Activated CD8-positive, alpha-beta T cell treated with anti-CD3 and anti-CD28 coated beads, Interleukin-2, amount 10 ng/mL, durations not matched to agents 7 days and 5 days (primary cell): ENCODE data around the gene EPS15. TPM values are rescaled to one million over a fixed set of nuclear protein-coding genes. Genes with fewer than 3 reads are reported as not detected.
"Not testable (repeated sequence)": the region's sequence is repeated elsewhere in the genome, so short reads cannot be mapped to it uniquely, and the experiment has no call there.

Source experiments
- ATAC-seq: fragments of 150-1000 bp; cut with Tn5 transposase; one replicate; pipeline ENCODE4 v1.10.0; 2021; ENCODE audit warnings: moderate library complexity
- CTCF ChIA-PET: fragments of 350-600 bp; sonication (Branson Sonifier 250); formaldehyde crosslinking; loops from one replicate; lab custom pipeline; 2021; ENCODE audit warnings: antibody characterized with exemption; lab: Charles Lee
- POLR2A ChIA-PET: fragments of 350-600 bp; sonication (Branson Sonifier 250); formaldehyde crosslinking; loops from one replicate; lab custom pipeline; 2021; ENCODE audit warnings: antibody characterized with exemption; lab: Charles Lee
- DNase-seq: peaks from one replicate; pipeline ENCODE4 v3.0.0-alpha.2; 2020
- H3K27ac Mint-ChIP-seq: one replicate; pipeline ENCODE4 v1.8.0; 2021; ENCODE audit warnings: mild to moderate bottlenecking, mixed read lengths
- H3K27me3 Mint-ChIP-seq: one replicate; pipeline ENCODE4 v1.8.0; 2021; ENCODE audit warnings: low read depth, mixed read lengths
- H3K36me3 Mint-ChIP-seq: one replicate; pipeline ENCODE4 v1.8.0; 2021; ENCODE audit warnings: low read depth, mixed read lengths
- H3K4me1 Mint-ChIP-seq: one replicate; pipeline ENCODE4 v1.8.0; 2021; ENCODE audit warnings: low read depth, mixed read lengths
- H3K4me3 Mint-ChIP-seq: one replicate; pipeline ENCODE4 v1.8.0; 2021; ENCODE audit warnings: mild to moderate bottlenecking, mixed read lengths
- H3K9me3 Mint-ChIP-seq: one replicate; pipeline ENCODE4 v1.8.0; 2022; ENCODE audit warnings: mixed read lengths; ENCODE audit not compliant: insufficient read depth
- total RNA-seq, 2 experiments: library from RNA; stranded (reverse); gene quantifications; one replicate each; pipeline ENCODE4 v1.2.3, GENCODE V29; 2021

Gene EPS15
- total RNA-seq, 2 experiments from 2014 or later, result 57.2 to 58.4 TPM

DNA sequence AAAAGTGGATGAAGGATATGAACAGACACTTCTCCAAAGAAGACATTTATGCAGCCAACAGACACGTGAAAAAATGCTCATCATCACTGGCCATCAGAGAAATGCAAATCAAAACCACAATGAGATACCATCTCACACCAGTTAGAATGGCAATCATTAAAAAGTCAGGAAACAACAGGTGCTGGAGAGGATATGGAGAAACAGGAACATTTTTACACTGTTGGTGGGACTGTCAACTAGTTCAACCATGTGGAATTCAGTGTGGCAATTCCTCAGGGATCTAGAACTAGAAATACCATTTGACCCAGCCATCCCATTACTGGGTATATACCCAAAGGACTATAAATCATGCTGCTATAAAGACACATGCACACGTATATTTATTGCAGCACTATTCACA is 128.4 kb downstream of the EPS15 start:
- H3K27ac Mint-ChIP-seq, ATAC-seq, H3K4me3 Mint-ChIP-seq, POLR2A ChIA-PET, H3K27me3 Mint-ChIP-seq, DNase-seq, H3K9me3 Mint-ChIP-seq, H3K4me1 Mint-ChIP-seq, CTCF ChIA-PET: not testable (repeated sequence)
- peaks cover 40% of the 10 kb centered on the region for H3K36me3 Mint-ChIP-seq

DNA sequence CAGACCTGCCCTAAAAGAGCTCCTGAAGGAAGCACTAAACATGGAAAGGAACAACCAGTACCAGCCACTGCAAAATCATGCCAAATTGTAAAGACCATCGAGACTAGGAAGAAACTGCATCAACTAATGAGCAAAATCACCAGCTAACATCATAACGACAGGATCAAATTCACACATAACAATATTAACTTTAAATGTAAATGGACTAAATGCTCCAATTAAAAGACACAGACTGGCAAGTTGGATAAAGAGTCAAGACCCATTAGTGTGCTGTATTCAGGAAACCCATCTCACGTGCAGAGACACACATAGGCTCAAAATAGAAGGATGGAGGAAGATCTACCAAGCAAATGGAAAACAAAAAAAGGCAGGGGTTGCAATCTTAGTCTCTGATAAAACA is 131.8 kb downstream of the EPS15 start:
- H3K9me3 Mint-ChIP-seq, result peaks cover 16% of the 10 kb centered on the region
- H3K27me3 Mint-ChIP-seq, H3K27ac Mint-ChIP-seq, H3K4me3 Mint-ChIP-seq, ATAC-seq, DNase-seq, POLR2A ChIA-PET, CTCF ChIA-PET, H3K4me1 Mint-ChIP-seq: not testable (repeated sequence)
- H3K36me3 Mint-ChIP-seq, result peaks cover 57% of the 10 kb centered on the region

DNA sequence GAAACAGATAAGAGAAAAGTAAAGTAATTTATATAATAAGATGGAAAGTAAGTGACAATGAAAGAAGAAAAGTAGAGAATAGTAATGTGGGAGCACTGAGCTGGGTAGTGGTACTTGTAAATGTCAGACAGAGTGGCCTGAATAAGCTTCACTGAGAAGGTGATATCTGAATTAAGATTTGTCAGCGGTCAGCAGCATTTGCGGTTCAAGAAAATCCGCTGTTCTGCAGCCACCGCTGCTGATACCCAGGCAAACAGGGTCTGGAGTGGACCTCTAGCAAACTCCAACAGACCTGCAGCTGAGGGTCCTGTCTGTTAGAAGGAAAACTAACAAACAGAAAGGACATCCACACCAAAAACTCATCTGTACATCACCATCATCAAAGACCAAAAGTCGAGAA is 132.8 kb downstream of the EPS15 start:
- H3K27me3 Mint-ChIP-seq, H3K4me1 Mint-ChIP-seq, ATAC-seq, H3K27ac Mint-ChIP-seq, H3K4me3 Mint-ChIP-seq, CTCF ChIA-PET, DNase-seq: not testable (repeated sequence)
- POLR2A ChIA-PET, result interaction anchor here (0.9 kb wide), 1 partner anchor 138 kb away, joined by 3 read pairs; no protein-coding TSS in a partner anchor
- H3K9me3 Mint-ChIP-seq, result peaks cover 16% of the 10 kb centered on the region
- peaks cover 59% of the 10 kb centered on the region for H3K36me3 Mint-ChIP-seq

DNA sequence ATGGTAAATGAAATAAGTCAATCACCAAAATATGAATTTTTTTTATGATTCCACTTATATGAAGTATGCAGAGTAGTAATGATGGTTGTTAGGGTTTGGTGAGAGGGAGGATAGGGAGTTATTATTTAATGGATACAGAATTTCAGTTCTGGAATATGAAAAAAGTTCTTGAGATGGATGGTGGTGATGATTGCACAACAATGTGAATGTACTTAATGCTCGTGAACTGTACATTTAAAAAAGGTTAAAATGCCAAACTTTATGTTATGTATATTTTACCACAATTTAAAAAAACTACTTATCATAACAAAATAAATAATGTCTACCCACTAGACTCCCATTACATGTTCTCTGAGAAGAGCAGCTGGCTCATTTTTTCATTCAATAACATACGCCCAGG is 133.3 kb downstream of the EPS15 start:
- no peak for ATAC-seq
- peaks cover 64% of the 10 kb centered on the region for H3K36me3 Mint-ChIP-seq
- H3K4me3 Mint-ChIP-seq, result no peak overlapping the region
- ChIA-PET POLR2A (interaction anchor here (0.9 kb wide), 1 partner anchor 138 kb away, joined by 3 read pairs; no protein-coding TSS in a partner anchor), CTCF (no interaction called here)
- no peaks in the 10 kb centered on the region for H3K27me3 Mint-ChIP-seq
- no peak for DNase-seq
- H3K27ac Mint-ChIP-seq, result no peak overlapping the region
- no peaks in the 10 kb centered on the region for H3K4me1 Mint-ChIP-seq
- H3K9me3 Mint-ChIP-seq, result peaks cover 16% of the 10 kb centered on the region

DNA sequence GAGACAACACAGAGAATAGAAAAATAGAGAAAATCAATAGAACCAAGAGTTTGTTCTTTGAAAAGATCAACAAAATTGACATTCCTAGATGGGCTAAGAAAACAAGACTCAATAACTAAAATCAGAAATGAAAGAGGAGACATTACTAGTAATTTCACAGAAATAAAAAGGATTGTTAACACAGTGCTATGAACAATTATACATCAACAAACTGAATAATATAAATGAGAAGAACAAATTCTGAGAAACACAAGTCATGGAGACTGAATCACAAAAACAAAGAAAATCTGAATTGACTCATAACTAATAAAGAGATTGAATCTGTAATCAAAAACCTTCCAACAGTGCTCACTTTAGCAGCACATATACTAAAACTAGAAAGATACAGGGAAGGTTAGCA is 137.1 kb downstream of the EPS15 start:
- Mint-ChIP-seq H3K36me3 (peaks cover 68% of the 10 kb centered on the region), H3K9me3 (peaks cover 16% of the 10 kb centered on the region), H3K4me3 (no peak overlapping the region), H3K27ac (no peak overlapping the region), H3K27me3 (no peaks in the 10 kb centered on the region), H3K4me1 (no peaks in the 10 kb centered on the region)
- DNase-seq (no peak), ATAC-seq (no peak)
- ChIA-PET POLR2A (no interaction called here), CTCF (no interaction called here)

DNA sequence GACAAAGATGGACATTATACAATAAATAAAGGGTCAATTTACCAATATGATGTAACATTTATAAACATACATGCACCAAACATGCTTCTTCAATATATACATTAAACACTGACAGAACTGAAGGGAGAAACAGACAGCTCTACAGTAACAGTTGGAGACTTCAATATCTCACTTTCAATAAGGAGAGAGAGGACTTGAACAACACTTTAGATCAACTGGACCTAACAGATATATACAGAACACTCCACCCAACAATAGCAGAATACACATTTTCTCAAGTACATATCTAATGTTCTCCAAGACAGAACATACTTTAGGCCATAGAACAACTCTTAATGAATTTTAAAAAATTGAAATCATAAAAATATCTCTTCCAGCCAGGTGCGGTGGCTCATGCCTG is 138.1 kb downstream of the EPS15 start:
- ChIA-PET CTCF (no interaction called here), POLR2A (no interaction called here)
- no peaks in the 10 kb centered on the region for H3K4me1 Mint-ChIP-seq
- peaks cover 60% of the 10 kb centered on the region for H3K36me3 Mint-ChIP-seq
- peaks cover 10% of the 10 kb centered on the region for H3K9me3 Mint-ChIP-seq
- H3K27me3 Mint-ChIP-seq, result no peaks in the 10 kb centered on the region
- no peak for DNase-seq
- H3K4me3 Mint-ChIP-seq, result no peak overlapping the region
- H3K27ac Mint-ChIP-seq, result no peak overlapping the region
- ATAC-seq, result no peak

DNA sequence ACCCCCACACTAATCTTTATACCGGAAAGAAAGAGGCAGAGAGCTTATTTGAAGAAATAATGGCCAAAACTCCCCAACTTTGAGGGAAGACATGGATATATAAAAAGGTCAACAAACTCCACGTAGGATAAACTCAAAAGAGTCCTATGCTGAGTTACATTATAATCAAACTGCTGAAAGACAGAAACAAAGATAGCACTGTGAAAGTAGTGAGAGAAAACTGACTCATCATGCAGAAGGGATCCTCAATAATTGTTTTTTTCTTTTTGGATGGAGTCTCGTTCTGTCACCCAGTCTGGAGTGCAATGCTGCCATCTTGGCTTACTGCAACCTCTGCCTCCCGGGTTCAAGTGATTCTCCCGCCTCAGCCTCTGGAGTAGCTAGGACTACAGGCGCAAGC is 140.2 kb downstream of the EPS15 start:
- ATAC-seq, result no peak
- H3K36me3 Mint-ChIP-seq, result peaks cover 45% of the 10 kb centered on the region
- ChIA-PET POLR2A (no interaction called here), CTCF (no interaction called here)
- no peak for DNase-seq
- H3K4me3 Mint-ChIP-seq, result no peak overlapping the region
- no peaks in the 10 kb centered on the region for H3K27me3 Mint-ChIP-seq
- H3K9me3 Mint-ChIP-seq, result peaks cover 9% of the 10 kb centered on the region
- no peak overlapping the region for H3K27ac Mint-ChIP-seq
- no peaks in the 10 kb centered on the region for H3K4me1 Mint-ChIP-seq

- POLR2A ChIA-PET, result interaction anchor here (0.6 kb wide), 1 partner anchor 120 kb away, joined by 3 read pairs; no protein-coding TSS in a partner anchor
- Mint-ChIP-seq H3K27me3 (no peaks in the 10 kb centered on the region), H3K36me3 (peaks cover 22% of the 10 kb centered on the region), H3K4me1 (no peaks in the 10 kb centered on the region), H3K27ac (no peak overlapping the region), H3K9me3 (no peaks in the 10 kb centered on the region), H3K4me3 (no peak overlapping the region)
- CTCF ChIA-PET, result no interaction called here
- DNase-seq (no peak), ATAC-seq (no peak)
These were observed 145.2 kb downstream of the EPS15 start for GRCh38 chr1:51373898-51374297.

GRCh38 chr1:51372561-51372960 is 146.5 kb downstream of the EPS15 start:
- Mint-ChIP-seq H3K36me3 (peaks cover 17% of the 10 kb centered on the region), H3K4me1 (no peaks in the 10 kb centered on the region), H3K27ac (no peak overlapping the region), H3K4me3 (no peak overlapping the region), H3K9me3 (no peaks in the 10 kb centered on the region), H3K27me3 (no peaks in the 10 kb centered on the region)
- ChIA-PET CTCF (interaction anchor here (1.0 kb wide), 1 partner anchor 182 kb away, joined by 3 read pairs; no protein-coding TSS in a partner anchor), POLR2A (no interaction called here)
- ATAC-seq (no peak), DNase-seq (no peak)

DNA sequence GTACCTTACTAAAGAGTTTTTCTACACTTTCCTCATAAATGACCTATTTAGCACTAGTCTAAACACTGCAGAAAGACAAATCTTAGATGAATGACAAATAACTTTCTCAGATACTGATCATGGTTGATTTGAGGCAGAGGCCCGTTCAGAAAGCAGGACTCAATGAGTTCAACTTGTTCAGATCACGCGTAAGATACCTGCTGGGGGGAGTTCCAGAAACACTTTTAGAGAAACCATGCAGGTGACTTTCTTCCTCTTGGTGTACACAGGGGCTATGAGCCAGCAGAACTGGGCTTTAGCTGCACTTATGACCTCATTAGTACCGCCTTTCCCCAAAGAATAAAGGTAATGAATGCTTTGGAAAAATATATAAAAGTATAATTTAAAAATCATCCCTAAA is 149.9 kb downstream of the EPS15 start:
- CTCF ChIA-PET, result interaction anchor here (1.3 kb wide), 1 partner anchor 72 kb away, joined by 3 read pairs; no protein-coding TSS in a partner anchor
- no peaks in the 10 kb centered on the region for H3K27me3 Mint-ChIP-seq
- H3K4me3 Mint-ChIP-seq, result no peak overlapping the region
- H3K36me3 Mint-ChIP-seq, result peaks cover 18% of the 10 kb centered on the region
- no peak overlapping the region for H3K27ac Mint-ChIP-seq
- no peaks in the 10 kb centered on the region for H3K9me3 Mint-ChIP-seq
- no peak for DNase-seq
- ATAC-seq, result no peak
- POLR2A ChIA-PET, result no interaction called here
- H3K4me1 Mint-ChIP-seq, result no peaks in the 10 kb centered on the region

- DNase-seq, result no peak
- POLR2A ChIA-PET, result no interaction called here
- Mint-ChIP-seq H3K4me3 (no peak overlapping the region), H3K9me3 (no peaks in the 10 kb centered on the region), H3K27me3 (no peaks in the 10 kb centered on the region), H3K36me3 (peaks cover 20% of the 10 kb centered on the region), H3K27ac (no peak overlapping the region), H3K4me1 (no peaks in the 10 kb centered on the region)
- ATAC-seq, result no peak
- CTCF ChIA-PET, result no interaction called here
These were observed 153.3 kb downstream of the EPS15 start for GRCh38 chr1:51365774-51366173.

GRCh38 chr1:51359879-51360278 is 159.2 kb downstream of the EPS15 start:
- DNase-seq (no peak), ATAC-seq (no peak)
- H3K36me3 Mint-ChIP-seq, result peaks cover 38% of the 10 kb centered on the region
- no peaks in the 10 kb centered on the region for H3K9me3 Mint-ChIP-seq
- H3K27ac Mint-ChIP-seq, result no peak overlapping the region
- no peak overlapping the region for H3K4me3 Mint-ChIP-seq
- ChIA-PET CTCF (no interaction called here), POLR2A (interaction anchor here (0.6 kb wide), 1 partner anchor 49 kb away, joined by 4 read pairs; no protein-coding TSS in a partner anchor)
- no peaks in the 10 kb centered on the region for H3K27me3 Mint-ChIP-seq
- no peaks in the 10 kb centered on the region for H3K4me1 Mint-ChIP-seq

- Mint-ChIP-seq H3K27me3 (no peaks in the 10 kb centered on the region), H3K4me1 (no peaks in the 10 kb centered on the region), H3K27ac (no peak overlapping the region), H3K9me3 (no peaks in the 10 kb centered on the region), H3K36me3 (peaks cover 24% of the 10 kb centered on the region), H3K4me3 (no peak overlapping the region)
- ChIA-PET POLR2A (no interaction called here), CTCF (no interaction called here)
- no peak for DNase-seq
- no peak for ATAC-seq
These were observed 163.7 kb downstream of the EPS15 start for GRCh38 chr1:51355382-51355781.
